GM18520 (cell line): ENCODE results near the gene FITM1.
A peak's percentile ranks its signal among the peaks of the same experiment; 100 is the strongest.

Experiments used
- ATAC-seq: cut with Tn5 transposase; IDR thresholded peaks from one replicate; pipeline ENCODE4 v1.9.1; 2021; ENCODE audit not compliant: unreplicated experiment

FITM1 gene

GRCh38 chr14:24130380-24130716, at the start of gene FITM1:
TSS of gene FITM1 (plus strand) at chr14:24130659. CDS start at chr14:24131564, 905 bp downstream.
- no peak for ATAC-seq

GRCh38 chr14:24080888-24081738, 49.3 kb upstream of the FITM1 start:
- ATAC-seq, result peak; percentile 76

DNA sequence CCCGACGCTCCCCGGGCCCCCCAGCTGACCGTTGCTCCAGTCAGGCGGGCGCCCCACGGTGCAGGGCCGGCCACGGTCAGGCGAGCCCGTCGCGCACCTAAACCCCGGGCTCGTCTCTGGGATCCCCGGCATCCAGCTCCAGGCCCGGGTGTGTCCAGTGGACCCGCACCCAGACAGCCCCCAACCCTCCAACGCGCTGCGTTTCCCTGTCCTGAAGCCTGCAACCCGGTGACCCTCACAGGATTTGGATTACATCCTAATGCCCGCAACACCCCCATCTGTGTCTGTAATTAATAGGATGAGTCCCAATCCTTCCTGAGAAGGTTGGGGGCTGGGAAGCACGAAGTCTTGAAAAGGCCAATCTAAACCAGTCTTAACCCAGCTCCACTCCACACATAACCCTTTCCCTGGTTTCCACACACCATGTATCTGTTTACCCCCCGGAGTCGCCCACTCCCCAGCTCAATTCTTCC, 48.7 kb upstream of the FITM1 start:
- ATAC-seq, result no peak

- ATAC-seq, result no peak
Observed at GRCh38 chr14:24082411-24083080, 47.9 kb upstream of the FITM1 start.

DNA sequence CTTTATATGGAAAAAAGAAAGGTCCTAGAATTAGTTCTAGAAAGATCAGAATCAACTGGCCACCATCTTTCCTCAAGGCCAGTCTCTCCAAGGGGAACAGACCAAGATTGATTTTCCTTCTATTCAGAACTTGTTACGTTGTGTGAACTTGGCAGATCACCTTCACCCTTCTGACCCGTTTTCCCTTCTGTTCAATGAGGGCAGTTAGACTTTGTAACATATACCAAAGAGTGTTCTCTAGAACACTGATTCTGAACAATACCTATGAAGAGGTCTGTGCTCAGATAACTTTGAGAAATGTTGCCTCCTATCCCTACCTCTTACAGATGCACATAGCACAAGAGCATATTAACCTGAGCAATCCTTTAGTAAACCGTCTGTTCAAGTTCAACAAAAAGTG, 47.0 kb upstream of the FITM1 start:
- ATAC-seq, result no peak

DNA sequence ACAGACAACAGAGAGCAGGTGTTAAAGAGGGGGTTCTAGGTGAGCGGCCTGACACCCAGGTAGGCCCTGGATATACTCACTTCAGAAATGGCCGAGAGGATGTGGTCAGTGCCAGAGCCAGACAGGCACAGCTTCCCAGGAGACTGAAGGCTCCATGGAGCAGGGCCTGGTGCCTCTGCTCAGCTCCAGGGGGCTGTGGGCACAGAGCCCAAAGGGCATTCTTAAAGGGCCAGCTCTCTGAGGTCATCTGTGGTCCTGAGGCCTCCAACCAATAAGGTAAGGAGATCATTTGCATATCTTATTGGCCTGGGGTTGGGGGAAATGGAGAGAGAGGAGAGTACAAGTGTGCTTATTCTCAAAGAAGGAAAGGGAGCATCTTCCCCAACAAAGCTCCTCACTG, 46.0 kb upstream of the FITM1 start:
- ATAC-seq, result no peak

DNA sequence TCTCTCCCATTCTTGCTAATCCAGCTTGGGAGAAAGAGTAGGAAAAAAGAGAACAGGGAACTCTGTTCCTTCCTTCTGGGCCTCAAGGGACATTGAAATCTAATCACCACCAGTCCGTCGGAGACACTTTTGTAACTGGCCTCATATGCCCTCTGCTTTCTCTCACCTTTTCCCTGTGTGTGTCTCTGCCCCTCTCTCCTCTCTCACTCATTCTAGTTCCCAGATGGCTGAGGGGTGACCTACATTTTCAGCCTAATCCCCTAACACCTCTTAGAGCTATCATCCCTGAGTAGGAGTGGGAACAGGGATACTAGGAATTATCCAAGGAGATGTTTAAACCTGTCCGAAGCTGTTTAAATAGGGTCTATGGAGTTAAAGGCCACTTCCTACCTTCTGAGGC, 45.2 kb upstream of the FITM1 start:
- no peak for ATAC-seq

DNA sequence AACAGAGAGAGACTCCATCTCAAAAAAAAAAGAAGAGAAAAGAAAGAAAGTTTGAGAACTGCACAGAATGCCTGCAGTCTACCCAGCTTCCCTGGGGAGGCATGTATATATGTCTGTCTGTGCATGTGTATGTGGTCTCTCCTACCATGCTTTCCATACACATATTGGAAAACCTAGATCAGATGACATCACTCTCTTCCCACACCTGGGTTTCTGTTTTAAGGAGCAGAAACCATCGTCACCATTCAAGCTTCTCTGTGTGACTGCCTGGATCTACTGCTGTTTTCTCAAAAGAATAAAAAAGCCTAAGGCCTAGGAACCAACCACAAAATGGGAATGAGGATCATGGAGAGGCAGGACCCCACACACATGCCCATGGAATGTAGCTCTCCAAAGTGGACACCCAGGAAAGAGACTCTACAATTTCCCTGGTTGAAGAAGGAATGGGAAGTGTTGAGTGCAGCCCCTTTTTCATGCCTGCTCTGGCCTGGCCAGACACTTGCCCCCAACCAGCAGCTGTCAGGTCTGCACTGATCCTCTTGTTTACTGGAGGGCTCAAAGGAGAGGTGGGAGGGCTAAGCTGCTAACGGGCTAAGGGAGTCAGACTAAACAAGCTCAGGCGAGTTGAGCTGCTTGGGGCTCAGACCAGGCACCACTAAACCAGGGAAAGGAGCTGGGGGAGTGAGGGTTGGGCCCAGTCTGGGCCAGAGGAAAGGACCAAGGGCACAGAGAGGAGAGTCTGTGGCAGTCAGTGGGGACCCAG, 44.1 kb upstream of the FITM1 start:
- no peak for ATAC-seq

- no peak for ATAC-seq
Observed at GRCh38 chr14:24087004-24087403, 43.5 kb upstream of the FITM1 start.

GRCh38 chr14:24088095-24088494, 42.4 kb upstream of the FITM1 start:
- no peak for ATAC-seq

GRCh38 chr14:24089890-24090289, 40.6 kb upstream of the FITM1 start:
- no peak for ATAC-seq

DNA sequence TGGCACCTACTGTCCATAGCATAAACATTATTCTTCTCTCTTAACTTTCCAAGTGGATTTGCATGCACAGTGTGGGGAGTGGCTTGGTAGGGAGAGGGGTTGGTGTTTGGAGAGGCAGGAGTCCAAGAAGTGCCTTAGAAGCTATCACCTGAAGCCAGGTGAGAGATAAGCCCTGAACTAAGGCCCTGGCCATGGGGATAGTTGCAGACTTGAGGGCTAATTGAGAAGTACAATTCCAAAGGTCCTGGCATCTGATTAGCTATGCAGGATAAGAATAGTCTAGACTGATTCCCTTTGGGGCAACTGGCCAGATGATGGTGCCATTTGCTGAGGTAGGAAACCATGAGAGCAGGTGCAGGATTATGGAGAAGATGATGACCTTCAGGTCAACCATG, 38.4 kb upstream of the FITM1 start:
- ATAC-seq, result no peak

GRCh38 chr14:24092505-24093206, 37.8 kb upstream of the FITM1 start:
- ATAC-seq, result no peak

DNA sequence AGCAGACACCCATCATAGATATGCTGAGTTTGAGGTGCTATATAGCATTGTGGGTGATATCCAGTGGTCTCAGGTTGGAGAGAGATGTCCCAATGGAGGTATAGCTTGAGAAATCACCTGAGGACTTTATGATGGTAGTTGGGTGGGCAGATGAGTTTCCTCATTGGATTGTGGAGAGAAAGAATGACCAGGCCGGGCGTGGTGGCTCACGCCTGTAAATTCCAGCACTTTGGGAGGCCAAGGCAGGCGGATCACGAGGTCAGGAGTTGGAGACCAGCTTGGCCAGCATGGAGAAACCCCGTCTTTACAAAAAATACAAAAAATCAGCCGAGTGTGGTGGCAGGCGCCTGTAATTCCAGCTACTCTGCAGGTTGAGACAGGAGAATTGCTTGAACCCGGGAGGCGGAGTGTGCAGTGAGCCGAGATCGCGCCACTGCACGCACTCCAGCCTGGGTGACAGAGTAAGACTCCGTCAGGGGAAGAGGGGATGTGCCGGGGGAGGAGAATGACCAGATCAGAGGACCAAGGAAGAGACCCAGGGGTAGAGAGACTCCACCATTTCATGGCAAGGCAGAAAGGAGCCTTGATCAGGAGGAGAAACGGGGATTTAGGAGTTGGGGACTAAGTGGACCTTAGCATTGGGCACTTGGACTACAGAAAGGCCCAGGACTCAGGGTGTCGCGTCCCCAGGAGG, 37.1 kb upstream of the FITM1 start:
- ATAC-seq, result no peak

DNA sequence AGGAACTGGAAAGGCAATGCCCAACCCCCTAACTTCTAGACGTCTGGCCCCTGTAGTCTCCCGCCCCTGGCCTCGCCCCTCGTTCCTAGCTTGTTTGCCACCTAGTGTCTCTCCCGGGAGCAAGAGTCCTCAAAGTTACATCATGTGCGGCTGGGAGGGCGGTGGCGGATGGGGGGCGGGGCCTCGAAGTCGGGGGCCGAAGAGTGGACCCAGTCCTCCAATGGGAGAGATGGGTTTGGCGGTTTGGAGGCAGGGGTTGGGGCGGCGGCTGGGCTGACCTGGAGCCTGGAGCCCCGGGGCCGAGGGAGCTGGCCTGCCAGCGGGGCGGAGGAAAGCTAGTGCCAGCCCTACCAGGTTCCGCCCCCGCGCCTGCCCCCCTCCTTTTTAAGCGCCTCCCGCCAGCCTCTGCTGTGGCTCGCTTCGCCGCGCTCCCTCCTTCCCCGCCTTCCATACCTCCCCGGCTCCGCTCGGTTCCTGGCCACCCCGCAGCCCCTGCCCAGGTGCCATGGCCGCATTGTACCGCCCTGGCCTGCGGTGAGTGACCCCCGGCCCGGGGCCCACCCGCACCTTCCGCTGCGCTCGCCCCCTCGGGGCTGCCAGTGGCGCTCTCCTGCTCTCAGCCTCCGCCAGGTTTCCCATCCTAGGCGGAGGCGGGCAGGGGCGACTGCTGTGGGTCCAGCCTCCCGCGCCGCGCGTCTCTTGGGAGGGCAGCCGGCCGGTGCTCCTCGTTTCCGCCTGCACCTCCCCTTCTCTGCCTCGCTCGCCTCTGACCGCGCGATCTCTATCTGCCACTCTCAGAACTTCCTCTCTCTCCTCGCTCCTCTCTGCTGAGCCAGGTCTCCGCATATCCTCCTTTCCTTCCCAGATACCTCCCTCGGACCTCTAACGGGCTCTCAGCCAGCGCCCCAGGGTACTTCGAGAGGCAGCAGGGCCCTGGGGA, 36.3 kb upstream of the FITM1 start, which contains the start of gene PCK2:
Gene PCK2, plus strand, starts transcription at position 411 of the 940 bp plus-strand sequence. Its CDS starts 95 bp downstream, at position 506.
- peak; percentile 40 for ATAC-seq

- ATAC-seq, result no peak
Observed at GRCh38 chr14:24094841-24095270, 35.6 kb upstream of the FITM1 start.

- peak; percentile 62 for ATAC-seq
Observed at GRCh38 chr14:24095271-24096068, 35.0 kb upstream of the FITM1 start.

DNA sequence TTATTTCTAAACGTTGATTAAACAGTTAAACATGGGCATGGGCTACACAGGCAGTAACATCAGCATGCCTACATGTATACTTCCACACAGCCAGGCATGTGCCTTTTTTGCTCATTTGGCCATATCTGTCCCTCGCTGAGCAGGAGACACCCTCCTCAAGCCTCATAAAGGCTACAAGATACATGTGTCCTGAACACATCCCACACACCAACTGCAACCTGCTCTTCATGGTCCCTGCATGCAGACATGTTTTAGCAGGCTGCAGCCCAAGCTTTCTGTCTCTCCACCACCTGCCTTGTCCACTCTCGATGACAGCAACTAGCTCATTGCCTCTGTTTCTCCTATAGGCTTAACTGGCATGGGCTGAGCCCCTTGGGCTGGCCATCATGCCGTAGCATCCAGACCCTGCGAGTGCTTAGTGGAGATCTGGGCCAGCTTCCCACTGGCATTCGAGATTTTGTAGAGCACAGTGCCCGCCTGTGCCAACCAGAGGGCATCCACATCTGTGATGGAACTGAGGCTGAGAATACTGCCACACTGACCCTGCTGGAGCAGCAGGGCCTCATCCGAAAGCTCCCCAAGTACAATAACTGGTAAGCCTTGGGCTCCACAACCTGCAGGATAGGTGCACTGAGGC, 33.8 kb upstream of the FITM1 start:
- no peak for ATAC-seq
